Uterus (tissue), 4 donors: ENCODE results near the gene PHC3. TPM values are rescaled to one million over a fixed set of nuclear protein-coding genes. Genes with fewer than 3 reads are reported as not detected.

Experiments used
- DNase-seq, 2 donors: peaks; one replicate each; pipeline ENCODE4 v3.0.0-alpha.2; 2019 to 2020
- H3K27ac ChIP-seq, 2 donors: fragments of 200-600 bp; sonication (generic); 1 replicate in 1 of 2; 2 replicates in 1 of 2; pipeline ENCODE4 v1.5.1; 2016 to 2018
- H3K27me3 ChIP-seq, 2 donors: fragments of 200-600 bp; sonication (generic); one replicate each; pipeline ENCODE4 v1.5.1; 2018 to 2019; ENCODE audit warnings: control low read depth in 1 of 2
- H3K36me3 ChIP-seq, 2 donors: fragments of 200-600 bp; sonication (generic); one replicate each; pipeline ENCODE4 v1.5.1; 2019; ENCODE audit warnings: control low read depth in 1 of 2
- H3K4me1 ChIP-seq, 2 donors: fragments of 200-600 bp; sonication (generic); one replicate each; pipeline ENCODE4 v1.5.1; 2018 to 2019; ENCODE audit warnings: control low read depth in 1 of 2
- H3K4me3 ChIP-seq, 2 donors: fragments of 200-600 bp; sonication (generic); 1 replicate in 1 of 2; 2 replicates in 1 of 2; pipeline ENCODE4 v1.5.1; 2018 to 2019; ENCODE audit warnings: mild to moderate bottlenecking in 1 of 2
- H3K9me3 ChIP-seq, 2 donors: fragments of 200-600 bp; sonication (generic); one replicate each; pipeline ENCODE4 v1.5.1; 2019; ENCODE audit warnings: control low read depth in 1 of 2
- POLR2A ChIP-seq, 2 donors: fragments of 450-650 bp; IDR thresholded peaks; one replicate each; pipeline ENCODE4 v1.6.1; 2016; ENCODE audit warnings: antibody characterized with exemption in 2 of 2, mild to moderate bottlenecking in 1 of 2, moderate library complexity in 1 of 2
- intact Hi-C: fragments of 100-400 bp; cut with DNase I; formaldehyde crosslinking; loops from one replicate; pipeline ENCODE4 v1.15.1; 2023; ENCODE audit warnings: low total_unique reads
- total RNA-seq, 4 donors: library from RNA; depleted of rRNA in 3 of 4; stranded (reverse); fragments of >200 nt in 3 of 4; gene quantifications; one replicate each; pipeline versions ENCODE4 v1.1.0 to v1.2.4, GENCODE V29; 2014 to 2023
- TF ChIP-seq, protein P1 (sequence below), 4 experiments: fragments of 200-600 bp in 2 of 4; fragments of 450-650 bp in 2 of 4; sonication (generic) in 2 of 4; IDR thresholded peaks; one replicate each; pipeline ENCODE4 v1.5.1; 2016 to 2019; ENCODE audit warnings: antibody characterized with exemption in 4 of 4, mild to moderate bottlenecking in 2 of 4, moderate library complexity in 1 of 4
- donor health status: DM: yes; HTN: yes; CAD: no.

The PHC3 gene
- total RNA-seq, 4 donors from 2014 or later: 28.5 to 164 (median 87.1) TPM

DNA sequence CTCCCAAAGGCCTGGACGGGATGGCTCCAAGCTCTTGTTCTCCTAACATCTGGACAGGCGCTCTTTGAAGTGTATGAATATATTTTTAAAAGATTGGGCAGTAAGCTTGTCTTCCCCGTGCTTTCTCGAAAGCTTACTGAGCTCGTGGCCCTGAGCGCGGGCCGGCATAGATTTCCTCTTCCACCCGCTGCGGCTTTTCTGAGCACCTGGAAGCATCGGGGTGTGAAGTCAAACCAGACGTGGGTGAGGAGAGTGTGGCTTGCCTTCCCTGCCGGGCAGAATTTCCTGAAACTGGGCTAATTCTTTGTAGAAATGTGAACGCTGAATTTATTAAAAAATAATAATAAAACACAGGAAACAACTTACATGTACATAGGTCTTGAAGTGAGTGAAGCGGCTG is 117.8 kb downstream of the PHC3 start:
- no peak overlapping the region for H3K4me3 ChIP-seq
- H3K27me3 ChIP-seq: no peaks in the 10 kb centered on the region
- no peaks in the 10 kb centered on the region for H3K4me1 ChIP-seq
- intact Hi-C loops: no loop called here
- TF ChIP-seq, protein P1, sequence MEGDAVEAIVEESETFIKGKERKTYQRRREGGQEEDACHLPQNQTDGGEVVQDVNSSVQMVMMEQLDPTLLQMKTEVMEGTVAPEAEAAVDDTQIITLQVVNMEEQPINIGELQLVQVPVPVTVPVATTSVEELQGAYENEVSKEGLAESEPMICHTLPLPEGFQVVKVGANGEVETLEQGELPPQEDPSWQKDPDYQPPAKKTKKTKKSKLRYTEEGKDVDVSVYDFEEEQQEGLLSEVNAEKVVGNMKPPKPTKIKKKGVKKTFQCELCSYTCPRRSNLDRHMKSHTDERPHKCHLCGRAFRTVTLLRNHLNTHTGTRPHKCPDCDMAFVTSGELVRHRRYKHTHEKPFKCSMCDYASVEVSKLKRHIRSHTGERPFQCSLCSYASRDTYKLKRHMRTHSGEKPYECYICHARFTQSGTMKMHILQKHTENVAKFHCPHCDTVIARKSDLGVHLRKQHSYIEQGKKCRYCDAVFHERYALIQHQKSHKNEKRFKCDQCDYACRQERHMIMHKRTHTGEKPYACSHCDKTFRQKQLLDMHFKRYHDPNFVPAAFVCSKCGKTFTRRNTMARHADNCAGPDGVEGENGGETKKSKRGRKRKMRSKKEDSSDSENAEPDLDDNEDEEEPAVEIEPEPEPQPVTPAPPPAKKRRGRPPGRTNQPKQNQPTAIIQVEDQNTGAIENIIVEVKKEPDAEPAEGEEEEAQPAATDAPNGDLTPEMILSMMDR (IDR thresholded peaks at IDR 0.05): no peak
- TF ChIP-seq POLR2A (IDR thresholded peaks at IDR 0.05): no peak
- no peaks in the 10 kb centered on the region for H3K9me3 ChIP-seq
- no peak for DNase-seq
- no peaks in the 10 kb centered on the region for H3K36me3 ChIP-seq
- no peak overlapping the region for H3K27ac ChIP-seq

DNA sequence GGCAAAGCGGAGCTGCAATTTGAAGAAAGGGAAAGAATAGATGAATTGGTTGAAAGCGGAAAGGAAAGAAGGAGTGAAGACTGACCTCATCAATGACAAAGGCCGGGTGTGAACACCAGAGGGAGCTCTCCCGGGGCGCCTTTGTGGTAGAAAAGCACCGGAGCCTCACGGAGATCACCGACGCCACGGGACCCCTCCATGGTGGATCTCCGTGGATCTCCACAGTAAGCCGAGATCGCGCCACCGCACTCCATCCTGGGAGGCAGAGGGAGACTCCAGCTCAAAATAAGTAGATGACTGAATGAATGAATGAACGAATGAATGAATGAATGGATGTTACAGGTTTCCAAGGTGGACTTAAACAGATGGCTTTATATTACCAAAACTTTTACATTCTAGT is 118.8 kb downstream of the PHC3 start:
- Histone ChIP-seq H3K4me1 (no peaks in the 10 kb centered on the region), H3K27ac (no peak overlapping the region), H3K4me3 (no peak overlapping the region), H3K9me3 (no peaks in the 10 kb centered on the region), H3K36me3 (no peaks in the 10 kb centered on the region), H3K27me3 (no peaks in the 10 kb centered on the region)
- TF ChIP-seq, protein P1 (IDR thresholded peaks at IDR 0.05): no peak
- no peak for TF ChIP-seq POLR2A (IDR thresholded peaks at IDR 0.05)
- intact Hi-C loops: no loop called here
- DNase-seq: no peak

DNA sequence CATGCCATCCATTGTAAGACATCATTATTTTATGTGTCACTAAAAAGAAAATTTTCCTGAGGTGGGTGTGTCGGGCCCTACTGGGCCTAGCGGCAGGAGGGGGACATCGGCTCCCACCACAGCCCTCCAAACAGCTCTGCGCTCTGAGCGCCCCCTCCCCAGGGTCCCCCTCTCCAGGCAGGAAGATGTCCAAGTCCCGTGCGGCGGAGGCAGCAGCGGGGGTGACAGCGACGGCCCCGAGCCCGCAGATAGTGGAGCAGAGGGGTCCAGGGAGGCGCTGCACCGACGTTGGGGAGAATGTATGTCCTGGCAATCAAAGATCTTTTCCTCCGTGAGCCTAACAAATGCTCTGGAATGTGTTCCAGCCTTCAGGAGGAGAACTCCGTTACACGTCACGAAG is 119.5 kb downstream of the PHC3 start:
- intact Hi-C loops: no loop called here
- no peak for DNase-seq
- H3K27ac ChIP-seq: no peak overlapping the region
- TF ChIP-seq, protein P1 (IDR thresholded peaks at IDR 0.05): no peak
- no peak for TF ChIP-seq POLR2A (IDR thresholded peaks at IDR 0.05)
- H3K36me3 ChIP-seq: no peaks in the 10 kb centered on the region
- H3K9me3 ChIP-seq: no peaks in the 10 kb centered on the region
- H3K4me1 ChIP-seq: no peaks in the 10 kb centered on the region
- no peaks in the 10 kb centered on the region for H3K27me3 ChIP-seq
- H3K4me3 ChIP-seq: no peak overlapping the region

DNA sequence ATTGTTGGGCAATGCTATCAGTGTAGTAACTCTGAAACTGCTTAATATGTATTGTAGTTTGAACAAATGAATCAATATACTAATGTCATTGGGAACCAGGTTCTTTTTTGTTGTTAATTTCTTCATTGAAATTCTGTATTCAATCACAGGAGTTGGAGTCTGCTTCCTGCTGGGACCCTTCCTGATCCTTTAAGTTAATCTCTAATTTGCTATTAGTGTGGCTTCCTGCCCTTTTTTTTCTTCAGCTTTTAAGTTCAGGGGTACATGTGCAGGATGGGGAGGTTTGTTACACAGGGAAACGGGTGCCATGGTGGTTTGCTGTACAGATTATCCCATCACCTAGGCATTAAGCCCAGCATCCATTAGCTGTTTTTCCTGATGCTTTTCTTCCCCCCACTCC is 122.1 kb downstream of the PHC3 start:
- no peak overlapping the region for H3K27ac ChIP-seq
- no peak for DNase-seq
- intact Hi-C loops: no loop called here
- H3K4me1 ChIP-seq: no peaks in the 10 kb centered on the region
- H3K9me3 ChIP-seq: no peaks in the 10 kb centered on the region
- no peaks in the 10 kb centered on the region for H3K36me3 ChIP-seq
- TF ChIP-seq, protein P1 (IDR thresholded peaks at IDR 0.05): no peak
- TF ChIP-seq POLR2A (IDR thresholded peaks at IDR 0.05): no peak
- H3K27me3 ChIP-seq: no peaks in the 10 kb centered on the region
- H3K4me3 ChIP-seq: no peak overlapping the region

DNA sequence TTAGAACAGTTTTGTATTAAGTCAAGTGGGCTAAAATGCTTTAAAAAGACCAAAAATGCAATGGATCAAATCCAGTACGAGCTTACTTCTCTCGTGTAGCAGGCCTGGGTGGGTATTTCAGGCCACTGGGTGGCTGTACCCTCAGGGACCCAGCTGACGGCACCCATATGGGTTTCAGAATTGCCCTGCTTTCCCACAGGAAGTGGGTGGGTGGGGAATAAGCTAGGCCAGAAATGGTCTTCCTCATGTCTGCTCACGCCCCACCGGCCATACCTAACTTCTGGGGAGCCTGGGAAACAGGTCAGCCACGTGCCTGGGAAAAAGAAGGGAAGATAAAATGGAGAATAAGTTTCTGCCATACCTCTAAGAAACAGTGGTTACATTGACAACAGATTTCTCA is 123.4 kb downstream of the PHC3 start:
- Histone ChIP-seq H3K9me3 (no peaks in the 10 kb centered on the region), H3K4me3 (no peak overlapping the region), H3K27ac (no peak overlapping the region), H3K27me3 (no peaks in the 10 kb centered on the region), H3K4me1 (no peaks in the 10 kb centered on the region), H3K36me3 (no peaks in the 10 kb centered on the region)
- TF ChIP-seq POLR2A (IDR thresholded peaks at IDR 0.05): no peak
- TF ChIP-seq, protein P1 (IDR thresholded peaks at IDR 0.05): no peak
- intact Hi-C loops: no loop called here
- DNase-seq: no peak
